ENCODE results near the gene MILR1.

DNA sequence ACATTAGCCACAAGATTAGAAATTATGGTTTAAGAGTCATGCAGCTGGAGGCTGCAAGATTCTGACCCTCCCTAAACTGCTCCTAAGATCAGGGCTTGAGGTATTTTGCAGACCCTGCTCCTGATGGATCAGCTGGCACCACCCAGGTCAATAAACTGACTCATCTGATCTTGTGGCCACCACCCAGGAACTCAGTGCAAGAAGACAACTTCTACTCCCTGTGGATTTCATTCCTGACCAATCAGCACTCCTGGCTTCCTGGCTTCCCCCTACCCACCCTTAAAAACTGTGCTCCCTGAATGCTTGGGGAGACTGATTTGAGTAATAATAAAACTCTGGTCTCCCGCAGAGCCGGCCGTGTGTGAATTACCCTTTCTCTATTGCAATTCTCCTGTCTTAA is 25.0 kb upstream of the MILR1 start:
- TF ChIP-seq, protein P1, sequence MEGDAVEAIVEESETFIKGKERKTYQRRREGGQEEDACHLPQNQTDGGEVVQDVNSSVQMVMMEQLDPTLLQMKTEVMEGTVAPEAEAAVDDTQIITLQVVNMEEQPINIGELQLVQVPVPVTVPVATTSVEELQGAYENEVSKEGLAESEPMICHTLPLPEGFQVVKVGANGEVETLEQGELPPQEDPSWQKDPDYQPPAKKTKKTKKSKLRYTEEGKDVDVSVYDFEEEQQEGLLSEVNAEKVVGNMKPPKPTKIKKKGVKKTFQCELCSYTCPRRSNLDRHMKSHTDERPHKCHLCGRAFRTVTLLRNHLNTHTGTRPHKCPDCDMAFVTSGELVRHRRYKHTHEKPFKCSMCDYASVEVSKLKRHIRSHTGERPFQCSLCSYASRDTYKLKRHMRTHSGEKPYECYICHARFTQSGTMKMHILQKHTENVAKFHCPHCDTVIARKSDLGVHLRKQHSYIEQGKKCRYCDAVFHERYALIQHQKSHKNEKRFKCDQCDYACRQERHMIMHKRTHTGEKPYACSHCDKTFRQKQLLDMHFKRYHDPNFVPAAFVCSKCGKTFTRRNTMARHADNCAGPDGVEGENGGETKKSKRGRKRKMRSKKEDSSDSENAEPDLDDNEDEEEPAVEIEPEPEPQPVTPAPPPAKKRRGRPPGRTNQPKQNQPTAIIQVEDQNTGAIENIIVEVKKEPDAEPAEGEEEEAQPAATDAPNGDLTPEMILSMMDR (optimal IDR thresholded peaks at IDR 0.05 in 1 of 3, IDR thresholded peaks at IDR 0.05 in 1 of 3, conservative IDR thresholded peaks at IDR 0.05 in 1 of 3; ENCODE audit: extremely low read depth in 1 of 3, insufficient read depth in 2 of 3, low read length in 3 of 3), result no peak
- TF ChIP-seq EZH2 (IDR thresholded peaks at IDR 0.05; ENCODE audit: low read length), result no peak
